PC-9 (cell line): ENCODE results near the gene PFKP. TPM values are rescaled to one million over a fixed set of nuclear protein-coding genes. Genes with fewer than 3 reads are reported as not detected.

Experiments used
- BruUV-seq: library from RNA; stranded (reverse); fragments of 400-500 nt; replicated peaks from 2 replicates; lab custom pipeline; 2021; lab: Mats Ljungman, UMichigan
- CTCF ChIA-PET: fragments of 300-600 bp; sonication (Branson Sonifier 250); formaldehyde crosslinking; loops from one replicate; lab custom pipeline; 2022; ENCODE audit warnings: antibody characterized with exemption; lab: Charles Lee
- POLR2A ChIA-PET: fragments of 300-600 bp; sonication (Branson Sonifier 250); formaldehyde crosslinking; loops from one replicate; lab custom pipeline; 2022; ENCODE audit warnings: antibody characterized with exemption; ENCODE audit not compliant: unreplicated experiment; lab: Charles Lee
- DNase-seq, 2 experiments: peaks; one replicate each; pipeline versions ENCODE4 v3.0.0 to v3.0.0-alpha.2; 2015 to 2022; ENCODE audit warnings: mixed read lengths in 1 of 2
- H2AFZ ChIP-seq: fragments of 200-600 bp; sonication (generic); 2 replicates; pipeline ENCODE4 v1.8.1; 2017; ENCODE audit warnings: antibody characterized with exemption
- H3F3A ChIP-seq: fragments of 200-600 bp; sonication (generic); 2 replicates; pipeline ENCODE4 v1.8.1; 2017; ENCODE audit warnings: antibody characterized with exemption, mild to moderate bottlenecking, low read depth; ENCODE audit not compliant: insufficient read depth
- H3K27ac ChIP-seq: fragments of 200-600 bp; sonication (generic); 2 replicates; pipeline ENCODE4 v1.6.1; 2016; ENCODE audit warnings: mixed run types
- H3K27me3 ChIP-seq: fragments of 200-600 bp; sonication (generic); 2 replicates; pipeline ENCODE4 v1.6.1; 2016; ENCODE audit warnings: low read depth, mixed run types; ENCODE audit not compliant: insufficient read depth
- H3K36me3 ChIP-seq: fragments of 200-600 bp; sonication (generic); 2 replicates; pipeline ENCODE4 v1.6.1; 2016; ENCODE audit warnings: low read depth, mixed run types
- H3K4me1 ChIP-seq: fragments of 200-600 bp; sonication (generic); replicated peaks from 2 replicates; pipeline ENCODE4 v1.6.1; 2016; ENCODE audit warnings: mixed run types; ENCODE audit not compliant: insufficient read depth
- H3K4me2 ChIP-seq: fragments of 200-600 bp; sonication (generic); 2 replicates; pipeline ENCODE4 v1.6.1; 2017; ENCODE audit warnings: mixed run types
- H3K4me3 ChIP-seq: fragments of 200-600 bp; sonication (generic); 2 replicates; pipeline ENCODE4 v1.6.1; 2016; ENCODE audit warnings: mixed run types
- H3K79me2 ChIP-seq: fragments of 200-600 bp; sonication (generic); 2 replicates; pipeline ENCODE4 v1.6.1; 2017; ENCODE audit warnings: low read depth, mixed run types
- H3K9me2 ChIP-seq: fragments of 200-600 bp; sonication (generic); 2 replicates; pipeline ENCODE4 v1.8.1; 2017; ENCODE audit warnings: mild to moderate bottlenecking; ENCODE audit not compliant: insufficient read depth
- H3K9me3 ChIP-seq: fragments of 200-600 bp; sonication (generic); 2 replicates; pipeline ENCODE4 v1.8.1; 2016; ENCODE audit warnings: low read depth; ENCODE audit not compliant: insufficient read depth
- H4K20me1 ChIP-seq: fragments of 200-600 bp; sonication (generic); 2 replicates; pipeline ENCODE4 v1.8.1; 2017; ENCODE audit not compliant: insufficient read depth
- EZH2 ChIP-seq: fragments of 200-600 bp; sonication (generic); IDR thresholded peaks from 2 replicates; pipeline ENCODE4 v1.8.0; 2017; ENCODE audit warnings: antibody characterized with exemption, low read depth
- intact Hi-C: fragments of 100-400 bp; cut with micrococcal nuclease; formaldehyde crosslinking; loops from one replicate; pipeline ENCODE4 v1.10.0; 2022; ENCODE audit not compliant: unreplicated experiment
- total RNA-seq: library from RNA; stranded (reverse); gene quantifications from 2 replicates; pipeline ENCODE4 v1.2.3, GENCODE V29; 2021
- TF ChIP-seq, protein P1 (sequence below): fragments of 200-600 bp; sonication (generic); conservative IDR thresholded peaks from 2 replicates; pipeline ENCODE4 v1.6.1; 2017; ENCODE audit warnings: mixed run types, antibody characterized with exemption, mild to moderate bottlenecking, moderate library complexity

The PFKP gene
- total RNA-seq, 1 experiment from 2014 or later, result 234 TPM

DNA sequence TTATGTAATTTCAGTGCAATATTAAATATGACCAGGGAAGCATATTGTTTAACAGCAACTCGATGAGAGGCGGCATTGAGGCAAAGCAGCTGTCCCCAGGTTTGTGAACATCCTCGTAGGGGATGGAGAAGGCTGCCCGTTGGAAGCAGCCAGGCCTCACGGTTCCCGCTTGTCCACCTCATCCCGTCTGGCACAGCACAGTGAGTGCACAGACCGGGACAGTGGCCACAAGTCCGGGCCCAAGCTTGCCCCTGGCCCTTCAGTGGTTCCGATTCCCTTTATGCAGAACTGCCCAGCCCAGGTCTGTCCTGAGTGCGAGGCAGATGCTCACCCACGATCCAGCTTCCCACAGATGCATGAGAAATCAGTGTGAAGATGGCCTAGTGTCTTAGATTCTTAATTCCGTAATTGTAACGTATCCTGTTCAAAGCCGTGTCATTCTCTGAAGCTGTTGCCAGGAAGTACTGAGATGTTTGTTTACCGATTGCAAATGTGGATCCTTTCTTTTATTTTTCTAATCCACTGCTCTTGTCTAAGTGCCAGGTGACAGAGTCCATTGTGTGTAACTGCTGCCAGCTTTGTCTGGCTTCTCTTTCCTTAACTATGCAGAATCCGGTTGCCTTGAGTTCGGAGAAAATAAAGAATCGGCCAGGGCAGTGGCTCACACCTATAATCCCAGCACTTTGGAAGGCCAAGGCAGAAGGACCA, 35.5 kb downstream of the PFKP start:
- Histone ChIP-seq H4K20me1 (no peaks in the 10 kb centered on the region), H3K79me2 (peaks cover 10% of the 10 kb centered on the region; the same call in 1 of the 2 replicates), H3K27ac (no peak overlapping the region), H3F3A (no peaks in the 10 kb centered on the region), H3K9me3 (no peaks in the 10 kb centered on the region), H3K36me3 (no peaks in the 10 kb centered on the region), H2AFZ (no peak overlapping the region), H3K9me2 (no peaks in the 10 kb centered on the region), H3K4me1 (no peaks in the 10 kb centered on the region), H3K4me3 (no peak overlapping the region), H3K27me3 (no peaks in the 10 kb centered on the region), H3K4me2 (no peak overlapping the region)
- no TSS peak for BruUV-seq
- TF ChIP-seq EZH2, result no peak
- TF ChIP-seq, protein P1, sequence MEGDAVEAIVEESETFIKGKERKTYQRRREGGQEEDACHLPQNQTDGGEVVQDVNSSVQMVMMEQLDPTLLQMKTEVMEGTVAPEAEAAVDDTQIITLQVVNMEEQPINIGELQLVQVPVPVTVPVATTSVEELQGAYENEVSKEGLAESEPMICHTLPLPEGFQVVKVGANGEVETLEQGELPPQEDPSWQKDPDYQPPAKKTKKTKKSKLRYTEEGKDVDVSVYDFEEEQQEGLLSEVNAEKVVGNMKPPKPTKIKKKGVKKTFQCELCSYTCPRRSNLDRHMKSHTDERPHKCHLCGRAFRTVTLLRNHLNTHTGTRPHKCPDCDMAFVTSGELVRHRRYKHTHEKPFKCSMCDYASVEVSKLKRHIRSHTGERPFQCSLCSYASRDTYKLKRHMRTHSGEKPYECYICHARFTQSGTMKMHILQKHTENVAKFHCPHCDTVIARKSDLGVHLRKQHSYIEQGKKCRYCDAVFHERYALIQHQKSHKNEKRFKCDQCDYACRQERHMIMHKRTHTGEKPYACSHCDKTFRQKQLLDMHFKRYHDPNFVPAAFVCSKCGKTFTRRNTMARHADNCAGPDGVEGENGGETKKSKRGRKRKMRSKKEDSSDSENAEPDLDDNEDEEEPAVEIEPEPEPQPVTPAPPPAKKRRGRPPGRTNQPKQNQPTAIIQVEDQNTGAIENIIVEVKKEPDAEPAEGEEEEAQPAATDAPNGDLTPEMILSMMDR, result no peak
- DNase-seq, result no peak
- POLR2A ChIA-PET, result interaction anchor here (0.6 kb wide), 1 partner anchor 33 kb away, joined by 3 read pairs; no protein-coding TSS in a partner anchor
- CTCF ChIA-PET, result no interaction called here
- intact Hi-C loops, result no loop called here

DNA sequence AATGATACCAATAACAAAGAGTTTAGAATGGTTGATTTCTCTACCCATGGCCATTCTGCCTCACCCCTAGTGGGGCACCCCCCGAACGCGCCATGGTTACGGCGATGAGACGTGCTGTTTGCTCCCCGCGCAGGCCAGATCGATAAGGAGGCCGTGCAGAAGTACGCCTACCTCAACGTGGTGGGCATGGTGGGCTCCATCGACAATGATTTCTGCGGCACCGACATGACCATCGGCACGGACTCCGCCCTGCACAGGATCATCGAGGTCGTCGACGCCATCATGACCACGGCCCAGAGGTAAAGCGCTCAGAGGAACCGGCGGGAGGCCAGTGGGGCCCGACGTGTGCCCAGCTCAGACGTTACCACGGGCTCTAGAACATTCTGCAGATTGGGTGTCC, 36.3 kb downstream of the PFKP start:
- H3K9me2 ChIP-seq, result no peaks in the 10 kb centered on the region
- no peak overlapping the region for H3K4me3 ChIP-seq
- ChIA-PET POLR2A (no interaction called here), CTCF (no interaction called here)
- H3K36me3 ChIP-seq, result no peaks in the 10 kb centered on the region
- H3F3A ChIP-seq, result no peaks in the 10 kb centered on the region
- BruUV-seq, result no TSS peak
- H3K27ac ChIP-seq, result no peak overlapping the region
- H3K4me2 ChIP-seq, result no peak overlapping the region
- TF ChIP-seq EZH2, result no peak
- TF ChIP-seq, protein P1, result no peak
- no peaks in the 10 kb centered on the region for H3K9me3 ChIP-seq
- H3K4me1 ChIP-seq, result no peaks in the 10 kb centered on the region
- DNase-seq, result no peak
- peaks cover 6% of the 10 kb centered on the region; the same call in 1 of the 2 replicates for H3K79me2 ChIP-seq
- no peaks in the 10 kb centered on the region for H3K27me3 ChIP-seq
- H2AFZ ChIP-seq, result no peak overlapping the region
- intact Hi-C loops, result no loop called here
- H4K20me1 ChIP-seq, result no peaks in the 10 kb centered on the region

DNA sequence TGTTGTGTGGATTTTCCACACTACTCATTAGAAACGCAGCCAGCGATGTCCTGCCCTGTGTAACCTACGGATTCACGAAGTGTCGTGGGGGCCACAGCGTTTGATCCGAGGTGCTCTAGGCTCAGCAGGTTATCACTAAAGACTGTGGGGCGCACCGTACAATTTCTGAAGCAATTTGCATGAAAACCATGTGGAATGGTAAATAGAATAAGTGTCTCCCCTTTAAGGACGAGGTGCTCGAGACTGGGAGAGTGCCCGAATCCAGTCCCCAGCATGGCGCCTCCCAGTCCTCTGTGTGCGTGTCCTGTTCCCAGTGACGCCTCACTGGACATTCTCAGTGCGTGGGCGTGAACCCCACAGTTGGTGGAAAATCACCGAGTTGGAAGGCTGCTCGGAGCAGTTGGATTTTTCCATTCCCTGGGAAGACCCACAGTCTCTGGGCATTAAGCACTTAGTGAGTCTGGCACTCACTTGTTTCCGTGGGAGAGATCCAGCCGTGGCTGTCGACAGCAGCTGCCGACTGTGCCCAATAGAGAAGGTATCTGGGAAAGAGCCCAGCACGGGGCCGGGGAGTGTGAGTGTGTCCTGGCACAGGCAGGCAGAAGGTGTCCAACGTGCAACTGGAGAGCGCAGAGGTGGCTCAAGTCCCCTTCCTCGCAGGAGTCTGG, 37.0 kb downstream of the PFKP start:
- no peaks in the 10 kb centered on the region for H4K20me1 ChIP-seq
- H3K79me2 ChIP-seq, result 0 out of 2 replicates have a peak, but pooled peaks cover 3% of the 10 kb centered on the region
- no peak overlapping the region for H3K4me2 ChIP-seq
- POLR2A ChIA-PET, result no interaction called here
- no TSS peak for BruUV-seq
- H3K9me3 ChIP-seq, result no peaks in the 10 kb centered on the region
- no peak overlapping the region for H3K4me3 ChIP-seq
- intact Hi-C loops, result no loop called here
- H3K9me2 ChIP-seq, result no peaks in the 10 kb centered on the region
- H3K27ac ChIP-seq, result no peak overlapping the region
- H2AFZ ChIP-seq, result no peak overlapping the region
- no peak for TF ChIP-seq EZH2
- TF ChIP-seq, protein P1, result no peak
- DNase-seq, result no peak
- H3K27me3 ChIP-seq, result no peaks in the 10 kb centered on the region
- no peaks in the 10 kb centered on the region for H3F3A ChIP-seq
- CTCF ChIA-PET, result no interaction called here
- no peaks in the 10 kb centered on the region for H3K4me1 ChIP-seq
- H3K36me3 ChIP-seq, result no peaks in the 10 kb centered on the region
